Ovary (tissue), 9 donors: Measurements from ENCODE around the gene PTPRU. TPM values are rescaled to one million over a fixed set of nuclear protein-coding genes. Genes with fewer than 3 reads are reported as not detected.

Experiments used
- DNase-seq, 5 donors: peaks; one replicate each; pipeline ENCODE4 v3.0.0-alpha.2; 2019 to 2020
- H3K27ac ChIP-seq, 2 donors: fragments of 200-600 bp; one replicate each; pipeline versions ENCODE4 v1.5.1 to v1.8.0; 2019 to 2022
- H3K27me3 ChIP-seq: fragments of 200-600 bp; one replicate; pipeline ENCODE4 v1.8.0; 2022
- H3K36me3 ChIP-seq: fragments of 200-600 bp; sonication (generic); one replicate; pipeline ENCODE4 v1.5.1; 2019
- H3K4me1 ChIP-seq: one replicate; pipeline ENCODE4 v1.8.1; 2013; ENCODE audit warnings: mild to moderate bottlenecking, moderate library complexity; ENCODE audit not compliant: insufficient read depth
- H3K4me3 ChIP-seq: fragments of 200-600 bp; sonication (generic); one replicate; pipeline ENCODE4 v1.5.1; 2017
- H3K9me3 ChIP-seq, 2 donors: fragments of 200-600 bp in 1 of 2; sonication (generic) in 1 of 2; one replicate each; pipeline versions ENCODE4 v1.5.1 to v1.8.1; 2013 to 2019; ENCODE audit warnings: mild to moderate bottlenecking in 1 of 2, moderate library complexity in 1 of 2
- EP300 ChIP-seq: sonication (generic); formaldehyde crosslinking; IDR thresholded peaks from one replicate; pipeline ENCODE4 v1.6.1; 2017; ENCODE audit warnings: antibody characterized with exemption
- POLR2A ChIP-seq: fragments of 450-650 bp; IDR thresholded peaks from one replicate; pipeline ENCODE4 v1.6.1; 2017; ENCODE audit warnings: antibody characterized with exemption, mild to moderate bottlenecking, moderate library complexity
- WGBS, 3 donors: extraction: QIAGEN DNeasy Blood & Tissue Kit in 1 of 3; methylation state at CpG; one replicate each; pipeline versions ENCODE4 v1.1.5 to v1.1.7; 2013 to 2017; 5-methylcytosine and 5-hydroxymethylcytosine counted together
- intact Hi-C, 4 donors: fragments of 100-400 bp; cut with DNase I; formaldehyde crosslinking; loops; one replicate each; pipeline versions ENCODE4 v1.11.0 to v1.15.1; 2022 to 2023
- polyA plus RNA-seq, 2 donors: library from polyadenylated mRNA; stranded (reverse); fragments of 200-250 nt in 1 of 2; fragments of 350-450 nt in 1 of 2; fragmentation: Illumina TruSeq in 1 of 2; extraction: RNeasy Lipid Tissue Mini Kit (QIAGEN cat#74804) in 1 of 2; gene quantifications; one replicate each; pipeline ENCODE4 v1.2.3, GENCODE V29; 2013 to 2014
- total RNA-seq, 7 donors: library from RNA; depleted of rRNA in 2 of 7; stranded (reverse); fragments of >200 nt in 2 of 7; fragmentation: NEBNext Ultra II Directional in 3 of 7; extraction: Animal tissue kit (Norgen Biotek cat#: 25700) in 3 of 7; gene quantifications; one replicate each; pipeline versions ENCODE4 v1.1.0 to v1.2.4, GENCODE V29; 2016 to 2023
- TF ChIP-seq, protein P1 (sequence below), 3 donors: fragments of 450-650 bp in 2 of 3; fragments of 200-600 bp in 1 of 3; IDR thresholded peaks; one replicate each; pipeline versions ENCODE4 v1.5.1 to v1.8.0; 2016 to 2022; ENCODE audit warnings: antibody characterized with exemption in 3 of 3, mild to moderate bottlenecking in 1 of 3
- donor health status: DM: no; HTN: no; CAD: no; lungs with moderate emphysema.
- donor health status: DM: no; HTN: no; CAD: no.
- donor health status: Bipolar disorder and iron deficiency.
- donor health status: DM: yes; HTN: yes; CAD: no.
- donor health status: DM: no; HTN: no; CAD: no.
- donor health status: DM: yes; HTN: yes; CAD: no.

PTPRU gene
- total and polyA plus RNA-seq, 9 donors: 2.9 to 45.2 (median 29.9) TPM

DNA sequence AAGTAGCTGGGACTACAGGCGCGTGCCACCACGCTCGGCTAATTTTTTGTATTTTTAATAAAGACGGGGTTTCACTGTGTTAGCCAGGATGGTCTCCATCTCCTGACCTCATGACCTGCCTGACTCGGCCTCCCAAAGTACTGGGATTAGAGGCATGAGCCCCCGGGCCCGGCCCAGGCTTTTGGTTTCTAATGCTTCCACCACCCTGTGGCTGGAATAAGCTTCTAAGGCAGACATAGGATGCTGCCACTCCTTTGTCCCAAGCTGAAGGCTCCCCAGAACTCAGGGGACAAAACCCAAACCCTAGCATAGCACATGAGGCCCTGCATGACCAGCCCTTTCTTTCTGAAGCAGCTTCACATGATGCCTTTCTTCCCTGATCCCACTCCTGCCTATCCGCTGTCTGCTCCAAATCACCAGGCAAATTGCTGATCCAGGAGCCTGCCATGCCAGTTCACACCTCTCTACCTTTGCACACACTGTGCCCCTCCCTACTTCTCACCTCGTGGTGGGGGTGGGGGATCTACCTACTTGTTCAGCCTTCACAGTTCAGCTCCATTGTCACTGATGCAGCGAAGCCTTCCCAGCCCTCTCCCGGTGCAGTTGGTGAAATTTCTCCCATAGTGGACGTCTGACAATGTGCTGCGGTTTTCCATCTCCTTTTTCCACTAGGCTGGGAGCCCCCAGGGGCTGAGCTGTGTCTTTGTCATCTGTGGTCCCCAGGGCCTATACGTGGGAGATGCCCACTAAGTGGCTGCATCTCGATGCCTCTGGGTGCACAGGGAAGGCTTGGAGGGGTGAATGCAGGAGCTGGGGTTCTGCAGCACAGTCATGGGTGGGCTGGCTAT is 6.9 kb downstream of the PTPRU start:
- no peak for TF ChIP-seq EP300
- TF ChIP-seq, protein P1, sequence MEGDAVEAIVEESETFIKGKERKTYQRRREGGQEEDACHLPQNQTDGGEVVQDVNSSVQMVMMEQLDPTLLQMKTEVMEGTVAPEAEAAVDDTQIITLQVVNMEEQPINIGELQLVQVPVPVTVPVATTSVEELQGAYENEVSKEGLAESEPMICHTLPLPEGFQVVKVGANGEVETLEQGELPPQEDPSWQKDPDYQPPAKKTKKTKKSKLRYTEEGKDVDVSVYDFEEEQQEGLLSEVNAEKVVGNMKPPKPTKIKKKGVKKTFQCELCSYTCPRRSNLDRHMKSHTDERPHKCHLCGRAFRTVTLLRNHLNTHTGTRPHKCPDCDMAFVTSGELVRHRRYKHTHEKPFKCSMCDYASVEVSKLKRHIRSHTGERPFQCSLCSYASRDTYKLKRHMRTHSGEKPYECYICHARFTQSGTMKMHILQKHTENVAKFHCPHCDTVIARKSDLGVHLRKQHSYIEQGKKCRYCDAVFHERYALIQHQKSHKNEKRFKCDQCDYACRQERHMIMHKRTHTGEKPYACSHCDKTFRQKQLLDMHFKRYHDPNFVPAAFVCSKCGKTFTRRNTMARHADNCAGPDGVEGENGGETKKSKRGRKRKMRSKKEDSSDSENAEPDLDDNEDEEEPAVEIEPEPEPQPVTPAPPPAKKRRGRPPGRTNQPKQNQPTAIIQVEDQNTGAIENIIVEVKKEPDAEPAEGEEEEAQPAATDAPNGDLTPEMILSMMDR (IDR thresholded peaks at IDR 0.05): no peak
- TF ChIP-seq POLR2A: no peak
- Histone ChIP-seq H3K9me3 (no peaks in the 10 kb centered on the region), H3K4me1 (no peaks in the 10 kb centered on the region), H3K27ac (no peak overlapping the region), H3K27me3 (no peaks in the 10 kb centered on the region), H3K36me3 (no peaks in the 10 kb centered on the region), H3K4me3 (no peak overlapping the region)
- DNase-seq: no peak
- intact Hi-C loops: loop anchor here in 2 of 4 donors (10.0 kb wide), 2 partner anchors 232 to 1142 kb away; no protein-coding TSS in a partner anchor
- 76 to 80% (median 79%) methylated on average over 16 of the region's 16 CpGs for WGBS, 3 donors

DNA sequence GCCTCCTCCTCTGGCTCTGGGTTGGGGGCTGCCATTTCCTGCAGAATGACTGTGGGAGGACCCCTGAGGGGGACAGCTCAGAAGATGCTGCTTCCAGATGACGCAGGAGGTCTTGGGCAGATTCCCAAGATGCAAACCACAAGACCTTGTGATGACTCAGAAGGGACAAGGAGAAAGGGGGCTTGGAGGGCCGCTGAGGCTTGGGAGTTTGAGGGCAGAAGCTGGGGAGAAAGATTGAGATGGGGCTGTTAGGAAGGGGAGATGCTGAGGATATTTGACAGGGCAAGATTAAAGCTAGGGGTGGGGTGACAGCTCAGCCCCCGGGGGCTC is 7.5 kb downstream of the PTPRU start:
- Histone ChIP-seq H3K9me3 (no peaks in the 10 kb centered on the region), H3K36me3 (no peaks in the 10 kb centered on the region), H3K4me3 (no peak overlapping the region), H3K27ac (no peak overlapping the region), H3K27me3 (no peaks in the 10 kb centered on the region), H3K4me1 (no peaks in the 10 kb centered on the region)
- no peak for TF ChIP-seq EP300
- TF ChIP-seq, protein P1 (IDR thresholded peaks at IDR 0.05): no peak
- WGBS, 3 donors: 47 to 61% (median 56%) methylated on average over 3 of the region's 3 CpGs
- DNase-seq: no peak
- intact Hi-C loops: loop anchor here in 2 of 4 donors (10.0 kb wide), 2 partner anchors 231 to 1141 kb away; no protein-coding TSS in a partner anchor

DNA sequence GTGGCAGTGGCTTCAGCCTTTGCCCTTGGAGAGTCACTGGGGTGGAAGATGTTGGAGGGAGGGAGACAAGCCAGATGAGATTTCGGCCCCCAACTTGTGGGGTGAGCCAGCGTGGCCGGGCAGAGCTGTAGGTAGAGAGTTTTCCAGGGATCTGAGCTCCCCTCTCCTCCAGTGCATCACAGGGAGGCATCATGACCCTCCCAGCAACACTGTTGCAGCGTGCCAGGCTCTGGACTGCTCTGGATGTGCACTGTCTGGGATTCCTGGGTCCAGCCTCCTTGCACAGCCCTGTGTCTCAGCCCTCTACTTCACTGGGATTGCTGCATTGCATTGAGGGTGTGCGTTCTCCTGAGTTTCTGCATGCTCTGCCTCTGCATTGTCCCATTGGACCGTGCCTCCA is 8.9 kb downstream of the PTPRU start:
- WGBS, 3 donors: 79 to 84% (median 81%) methylated on average over 6 of the region's 6 CpGs
- no peaks in the 10 kb centered on the region for H3K4me1 ChIP-seq
- H3K4me3 ChIP-seq: no peak overlapping the region
- TF ChIP-seq POLR2A: no peak
- no peak for TF ChIP-seq EP300
- TF ChIP-seq, protein P1 (IDR thresholded peaks at IDR 0.05): no peak
- no peak for DNase-seq
- no peaks in the 10 kb centered on the region for H3K27me3 ChIP-seq
- H3K36me3 ChIP-seq: no peaks in the 10 kb centered on the region
- H3K27ac ChIP-seq: no peak overlapping the region
- intact Hi-C loops: loop anchor here in 2 of 4 donors (10.0 kb wide), 2 partner anchors 230 to 1140 kb away; no protein-coding TSS in a partner anchor
- H3K9me3 ChIP-seq: no peaks in the 10 kb centered on the region

DNA sequence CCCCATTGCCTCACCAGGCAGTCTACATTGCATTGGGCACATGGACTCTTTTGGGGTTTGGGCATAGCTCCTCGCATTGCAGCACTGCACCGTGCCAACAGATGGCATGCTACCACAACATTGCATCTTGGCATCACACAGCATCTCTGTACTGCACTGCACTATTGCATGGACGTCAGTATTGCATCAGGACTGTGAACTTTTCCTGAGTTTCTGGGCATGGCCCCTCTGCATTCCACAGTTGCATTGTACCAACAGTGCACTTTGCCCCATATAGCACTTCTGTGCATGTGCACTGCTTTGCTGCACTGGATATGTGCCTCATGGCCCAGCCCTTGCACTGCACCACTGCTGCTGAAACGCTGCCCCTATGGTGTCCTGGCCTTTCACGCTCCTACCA is 9.6 kb downstream of the PTPRU start:
- H3K9me3 ChIP-seq: no peaks in the 10 kb centered on the region
- no peak for DNase-seq
- H3K36me3 ChIP-seq: no peaks in the 10 kb centered on the region
- WGBS, 3 donors: 63 to 70% (median 70%) methylated on average over 5 of the region's 5 CpGs
- H3K27me3 ChIP-seq: no peaks in the 10 kb centered on the region
- no peak overlapping the region for H3K27ac ChIP-seq
- H3K4me1 ChIP-seq: no peaks in the 10 kb centered on the region
- TF ChIP-seq, protein P1 (IDR thresholded peaks at IDR 0.05): no peak
- TF ChIP-seq EP300 (no peak), POLR2A (no peak)
- no peak overlapping the region for H3K4me3 ChIP-seq
- intact Hi-C loops: loop anchor here in 2 of 4 donors (10.0 kb wide), 2 partner anchors 229 to 1139 kb away; no protein-coding TSS in a partner anchor
